GM15510 (cell line): ENCODE measurements around the gene TTLL5.

Experiments
- POLR2A ChIP-seq: IDR thresholded peaks from 3 replicates; pipeline ENCODE4 v1.6.1; 2011; ENCODE audit warnings: borderline replicate concordance; ENCODE audit not compliant: insufficient read length; ENCODE audit errors: extremely low read depth

The TTLL5 gene

GRCh38 chr14:75863221-75863620 lies 202.2 kb downstream of the TTLL5 start:
- no peak for TF ChIP-seq POLR2A

- TF ChIP-seq POLR2A: no peak
These were observed 203.3 kb downstream of the TTLL5 start for GRCh38 chr14:75864352-75864751.

- TF ChIP-seq POLR2A: no peak
These were observed 204.5 kb downstream of the TTLL5 start for GRCh38 chr14:75865531-75865930.

GRCh38 chr14:75866970-75867369 lies 205.9 kb downstream of the TTLL5 start:
- TF ChIP-seq POLR2A: no peak

GRCh38 chr14:75871181-75871880 lies 210.3 kb downstream of the TTLL5 start:
- no peak for TF ChIP-seq POLR2A

- no peak for TF ChIP-seq POLR2A
These were observed 214.9 kb downstream of the TTLL5 start for GRCh38 chr14:75875958-75876357.

GRCh38 chr14:75876530-75876929 lies 215.5 kb downstream of the TTLL5 start:
- no peak for TF ChIP-seq POLR2A

- no peak for TF ChIP-seq POLR2A
These were observed 216.2 kb downstream of the TTLL5 start for GRCh38 chr14:75877292-75877691.

- no peak for TF ChIP-seq POLR2A
These were observed 216.8 kb downstream of the TTLL5 start for GRCh38 chr14:75877884-75878283.

GRCh38 chr14:75879031-75879430 lies 218.0 kb downstream of the TTLL5 start:
- TF ChIP-seq POLR2A: no peak

GRCh38 chr14:75880512-75880911 lies 219.5 kb downstream of the TTLL5 start:
- TF ChIP-seq POLR2A: no peak

- TF ChIP-seq POLR2A: no peak
These were observed 220.9 kb downstream of the TTLL5 start for GRCh38 chr14:75881994-75882393.

GRCh38 chr14:75884198-75884611 lies 223.2 kb downstream of the TTLL5 start:
- TF ChIP-seq POLR2A: no peak

GRCh38 chr14:75885829-75886228 lies 224.8 kb downstream of the TTLL5 start:
- no peak for TF ChIP-seq POLR2A

GRCh38 chr14:75886636-75887348 lies 225.7 kb downstream of the TTLL5 start:
- no peak for TF ChIP-seq POLR2A

GRCh38 chr14:75888945-75889344 lies 227.9 kb downstream of the TTLL5 start:
- TF ChIP-seq POLR2A: no peak

GRCh38 chr14:75896341-75896740 lies 235.3 kb downstream of the TTLL5 start:
- TF ChIP-seq POLR2A: no peak

- no peak for TF ChIP-seq POLR2A
These were observed 243.3 kb downstream of the TTLL5 start for GRCh38 chr14:75904311-75904710.
